ENCODE measurements around the gene SLC23A1. TPM values are rescaled to one million over a fixed set of nuclear protein-coding genes. Genes with fewer than 3 reads are reported as not detected.
A peak's percentile ranks its signal among the peaks of the same experiment; 100 is the strongest.

SLC23A1 gene
- total and polyA plus RNA-seq, 2 of the 13 experiments (the other 11 are each of a cell fraction or from before 2014, with no cell fraction given): 6.0 to 6.6 TPM

GRCh38 chr5:139341689-139342422, 41.2 kb downstream of the SLC23A1 start, which contains the start of gene PAIP2 (continued):
- TF ChIP-seq HMG20A (CRISPR knock-in tag; IDR thresholded peaks at IDR 0.05; ENCODE audit: borderline replicate concordance) (peak; percentile 11; the same call in 1 of the 2 replicates), GTF3A (CRISPR knock-in tag; conservative IDR thresholded peaks at IDR 0.05) (peak; percentile 74; the same call in 1 of the 2 replicates), ZNF709 (CRISPR knock-in tag; IDR thresholded peaks at IDR 0.05) (0 out of 2 replicates have a peak, but pooled peaks have one; percentile 29), SP2 (CRISPR knock-in tag; IDR thresholded peaks at IDR 0.05) (peak; percentile 73), MTA1 (CRISPR knock-in tag; IDR thresholded peaks at IDR 0.05; ENCODE audit: borderline replicate concordance) (peak; percentile 56; the same call in 1 of the 2 replicates), RAD51 (IDR thresholded peaks at IDR 0.05; ENCODE audit: borderline replicate concordance) (no peak), HDAC6 (IDR thresholded peaks at IDR 0.05; ENCODE audit: low read depth, low read length) (no peak), STAG1 (CRISPR knock-in tag; IDR thresholded peaks at IDR 0.05) (peak; percentile 62), ZGPAT (CRISPR knock-in tag; IDR thresholded peaks at IDR 0.05) (no peak; the same call in 1 of the 2 replicates), PHF21A (CRISPR knock-in tag; IDR thresholded peaks at IDR 0.05) (peak; percentile 73; the same call in 1 of the 2 replicates), SMAD3 (CRISPR knock-in tag; IDR thresholded peaks at IDR 0.05) (no peak), ZNF75D (CRISPR knock-in tag; IDR thresholded peaks at IDR 0.05; ENCODE audit: borderline replicate concordance) (no peak), E2F5 (CRISPR knock-in tag; conservative IDR thresholded peaks at IDR 0.05) (no peak), SOX5 (CRISPR knock-in tag; IDR thresholded peaks at IDR 0.05; ENCODE audit: borderline replicate concordance) (peak; percentile 92), ZNF646 (CRISPR knock-in tag; IDR thresholded peaks at IDR 0.05) (no peak), NPAS2 (CRISPR knock-in tag; IDR thresholded peaks at IDR 0.05; ENCODE audit: borderline replicate concordance) (no peak), NFKB2 (CRISPR knock-in tag; IDR thresholded peaks at IDR 0.05; ENCODE audit: borderline replicate concordance) (no peak; the same call in 1 of the 2 replicates), ATF3 (CRISPR knock-in tag; IDR thresholded peaks at IDR 0.05) (no peak), HNRNPUL1 (IDR thresholded peaks at IDR 0.05; ENCODE audit: low read depth, low read length) (no peak), SNRNP70 (IDR thresholded peaks at IDR 0.05; ENCODE audit: low read depth, low read length) (no peak), RCOR2 (CRISPR knock-in tag; IDR thresholded peaks at IDR 0.05) (no peak), GATAD1 (CRISPR knock-in tag; IDR thresholded peaks at IDR 0.05) (peak; percentile 80)

Measured in HepG2 (cell line).